SK-N-MC (cell line): Measurements from ENCODE around the gene LIMK2.

Experiments
- EZH2 ChIP-seq: fragments of 200-600 bp; sonication (generic); IDR thresholded peaks from one replicate; pipeline ENCODE4 v1.6.1; 2017; ENCODE audit warnings: antibody characterized with exemption
- POLR2AphosphoS5 ChIP-seq: IDR thresholded peaks from 2 replicates; pipeline ENCODE4 v1.6.1; 2012; ENCODE audit warnings: mild to moderate bottlenecking, low read depth, low read length, borderline replicate concordance

DNA sequence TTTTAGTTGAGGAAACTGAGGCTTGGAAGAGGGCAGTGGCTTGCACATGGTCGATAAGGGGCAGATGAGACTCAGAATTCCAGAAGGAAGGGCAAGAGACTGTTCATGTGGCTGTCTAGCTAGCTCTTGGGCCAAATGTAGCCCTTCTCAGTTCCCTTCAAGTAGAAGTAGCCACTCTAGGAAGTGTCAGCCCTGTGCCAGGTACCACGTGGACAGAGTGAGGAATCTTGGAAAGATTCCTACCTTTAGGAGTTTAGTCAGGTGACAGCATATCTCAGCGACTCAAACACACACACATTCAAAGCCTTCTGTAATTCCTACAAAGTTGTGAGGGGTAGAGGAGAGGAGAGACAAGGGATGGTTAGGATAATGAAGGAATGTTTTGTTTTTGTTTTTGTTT is 61.9 kb downstream of the LIMK2 start:
- TF ChIP-seq EZH2 (no peak), POLR2AphosphoS5 (no peak)
